Heart left ventricle (tissue), 16 donors: ENCODE data around the gene RPS14. TPM values are rescaled to one million over a fixed set of nuclear protein-coding genes. Genes with fewer than 3 reads are reported as not detected.
A peak's percentile ranks its signal among the peaks of the same experiment; 100 is the strongest.

ENCODE experiments used
- ATAC-seq, 4 donors: fragments of 200-7000 bp; cut with Tn5 transposase; one replicate each; pipeline ENCODE4 v1.9.1; 2020 to 2022; ENCODE audit warnings: moderate library complexity in 4 of 4, mild to moderate bottlenecking in 3 of 4, moderate number of reproducible peaks in 1 of 4
- DNase-seq, 5 donors: peaks; one replicate each; pipeline ENCODE4 v3.0.0-alpha.2; 2020
- H3K27ac ChIP-seq, 12 donors: fragments of 200-600 bp; sonication (generic) in 4 of 12; one replicate each; pipeline versions ENCODE4 v1.5.0 to v1.8.0; 2016 to 2022; ENCODE audit warnings: mild to moderate bottlenecking in 2 of 12
- H3K27me3 ChIP-seq, 9 donors: fragments of 200-600 bp; sonication (generic) in 2 of 9; one replicate each; pipeline versions ENCODE4 v1.5.1 to v1.8.0; 2016 to 2022; ENCODE audit warnings: mild to moderate bottlenecking in 3 of 9
- H3K36me3 ChIP-seq, 9 donors: fragments of 200-600 bp; sonication (generic) in 2 of 9; one replicate each; pipeline versions ENCODE4 v1.5.0 to v1.8.0; 2018 to 2022; ENCODE audit warnings: mild to moderate bottlenecking in 2 of 9
- H3K4me1 ChIP-seq, 12 donors: fragments of 200-600 bp; sonication (generic) in 4 of 12; one replicate each; pipeline versions ENCODE4 v1.5.0 to v1.8.0; 2016 to 2022; ENCODE audit warnings: mild to moderate bottlenecking in 3 of 12
- H3K4me3 ChIP-seq, 12 donors: fragments of 200-600 bp; sonication (generic) in 4 of 12; one replicate each; pipeline versions ENCODE4 v1.5.0 to v1.8.0; 2017 to 2022; ENCODE audit warnings: mild to moderate bottlenecking in 9 of 12, moderate library complexity in 4 of 12
- H3K9me3 ChIP-seq, 12 donors: fragments of 200-600 bp; sonication (generic) in 4 of 12; one replicate each; pipeline versions ENCODE4 v1.5.0 to v1.8.0; 2016 to 2022; ENCODE audit warnings: mild to moderate bottlenecking in 1 of 12
- POLR2A ChIP-seq, 2 donors: fragments of 450-650 bp; IDR thresholded peaks; one replicate each; pipeline ENCODE4 v1.6.1; 2017; ENCODE audit warnings: antibody characterized with exemption in 2 of 2, mild to moderate bottlenecking in 2 of 2, moderate library complexity in 2 of 2
- WGBS, 4 donors: extraction: QIAGEN DNeasy Blood & Tissue Kit in 2 of 4; methylation state at CpG; one replicate each; pipeline versions ENCODE4 v1.1.5 to v1.1.7; 2013 to 2018; 5-methylcytosine and 5-hydroxymethylcytosine counted together
- intact Hi-C, 10 donors: fragments of 100-400 bp; cut with DNase I; formaldehyde crosslinking; loops; one replicate each; pipeline versions ENCODE4 v1.11.1 to v1.14.2; 2022
- polyA plus RNA-seq, 2 donors: library from polyadenylated mRNA; stranded (reverse); fragments of 200-250 nt; gene quantifications; one replicate each; pipeline ENCODE4 v1.2.3, GENCODE V29; 2013
- total RNA-seq, 9 donors: library from RNA; depleted of rRNA in 2 of 9; stranded (reverse); fragments of >200 nt in 2 of 9; fragmentation: NEBNext Ultra II Directional in 3 of 9; extraction: Animal tissue kit (Norgen Biotek cat#: 25700) in 3 of 9; gene quantifications; one replicate each; pipeline versions ENCODE4 v1.1.0 to v1.2.4, GENCODE V29; 2016 to 2023
- TF ChIP-seq, protein P1 (sequence below), 12 donors: fragments of 200-600 bp; sonication (generic) in 4 of 12; IDR thresholded peaks; one replicate each; pipeline versions ENCODE4 v1.5.0 to v1.8.0; 2018 to 2022; ENCODE audit warnings: antibody characterized with exemption in 12 of 12, mild to moderate bottlenecking in 5 of 12
- donor health status: ischemic (EF 13 %, LVEDD 7.1; RV severe dilation, severe dysfunction).
- donor health status: healthy with polysubstance abuse.
- donor health status: DM: no; HTN: yes; CAD: no.
- donor health status: DM: no; HTN: no; CAD: no.
- donor health status: ischemic (EF 25% LVEDD 6.9; RV normal size, moderate dysfunction).
- donor health status: ischemic (EF 25% LVEDD 5.7; RV mildly dilated, moderate dysfunction).
- donor health status: healthy.
- donor health status: DM: yes; HTN: yes; CAD: no.
- donor health status: ischemic (EF 35%, LVEDD 5.7; RV mildly dilated, moderate dysfunction).
- donor health status: nonischemic (EF 11% LVEDD 7.7; RV severe dilation, severe dysfunction).
- donor health status: DM: yes; HTN: yes; CAD: no.
- donor health status: PGD.
- donor health status: ischemic (EF 29% LVEDD 5.4; RV normal size, mild dysfunction).
- donor health status: nonischemic (EF 23%, LVEDD 6.1; RV moderate dilation, normal function).

RPS14 gene
- total and polyA plus RNA-seq, 11 donors: 1,031 to 3,474 (median 1,358) TPM

DNA sequence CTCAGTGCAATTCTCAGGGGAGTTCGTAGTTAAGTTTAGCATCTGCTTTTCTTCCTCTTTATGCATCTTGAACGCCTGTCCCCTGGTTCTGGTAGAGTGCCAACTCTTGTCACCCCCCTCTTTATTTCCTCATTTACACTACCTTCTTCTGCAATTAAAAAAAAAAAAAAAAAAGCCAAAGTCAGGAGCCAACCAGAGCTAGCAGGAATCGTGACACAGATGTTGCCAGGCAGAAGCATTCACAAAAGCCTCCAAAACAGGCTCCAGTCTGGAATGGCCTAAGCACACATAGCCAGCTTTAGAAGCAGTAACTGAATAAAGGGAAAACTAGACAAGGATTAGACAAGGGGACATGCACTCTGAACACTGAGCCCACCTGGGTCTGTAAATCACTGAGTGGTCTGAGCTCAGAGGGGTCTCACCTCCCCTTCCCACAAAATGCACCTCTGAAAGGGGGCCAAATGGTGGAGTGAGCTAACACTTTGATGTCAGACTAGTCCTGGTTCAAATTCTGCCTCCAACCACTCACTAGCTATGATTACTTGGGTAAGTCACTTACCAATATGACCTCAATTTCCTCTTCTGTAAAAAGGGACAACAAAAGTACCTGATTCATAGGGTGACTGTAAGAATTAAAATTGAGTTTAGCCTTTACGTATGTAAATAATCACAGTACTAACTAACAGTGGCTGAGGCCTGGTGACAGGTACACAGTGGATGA is 38.9 kb downstream of the RPS14 start:
- H3K4me3 ChIP-seq: peak overlapping the region in 11 of 12 donors; percentile 4 to 82 (median 61)
- H3K36me3 ChIP-seq: peaks cover 0 to 47% (median 12%) of the 10 kb centered on the region in 9 donors
- peak in 4 of 5 donors; percentile 73 to 79 (median 76) for DNase-seq
- WGBS, 4 donors: 17 to 21% (median 17%) methylated on average over 4 of the region's 4 CpGs
- ATAC-seq: peak; percentile 63 to 79 (median 76)
- intact Hi-C loops: no loop called here
- no peaks in the 10 kb centered on the region for H3K9me3 ChIP-seq
- TF ChIP-seq, protein P1, sequence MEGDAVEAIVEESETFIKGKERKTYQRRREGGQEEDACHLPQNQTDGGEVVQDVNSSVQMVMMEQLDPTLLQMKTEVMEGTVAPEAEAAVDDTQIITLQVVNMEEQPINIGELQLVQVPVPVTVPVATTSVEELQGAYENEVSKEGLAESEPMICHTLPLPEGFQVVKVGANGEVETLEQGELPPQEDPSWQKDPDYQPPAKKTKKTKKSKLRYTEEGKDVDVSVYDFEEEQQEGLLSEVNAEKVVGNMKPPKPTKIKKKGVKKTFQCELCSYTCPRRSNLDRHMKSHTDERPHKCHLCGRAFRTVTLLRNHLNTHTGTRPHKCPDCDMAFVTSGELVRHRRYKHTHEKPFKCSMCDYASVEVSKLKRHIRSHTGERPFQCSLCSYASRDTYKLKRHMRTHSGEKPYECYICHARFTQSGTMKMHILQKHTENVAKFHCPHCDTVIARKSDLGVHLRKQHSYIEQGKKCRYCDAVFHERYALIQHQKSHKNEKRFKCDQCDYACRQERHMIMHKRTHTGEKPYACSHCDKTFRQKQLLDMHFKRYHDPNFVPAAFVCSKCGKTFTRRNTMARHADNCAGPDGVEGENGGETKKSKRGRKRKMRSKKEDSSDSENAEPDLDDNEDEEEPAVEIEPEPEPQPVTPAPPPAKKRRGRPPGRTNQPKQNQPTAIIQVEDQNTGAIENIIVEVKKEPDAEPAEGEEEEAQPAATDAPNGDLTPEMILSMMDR (IDR thresholded peaks at IDR 0.05): no peak
- no peak for TF ChIP-seq POLR2A (IDR thresholded peaks at IDR 0.05)
- peak overlapping the region; percentile 69 to 98 (median 88) for H3K27ac ChIP-seq
- H3K27me3 ChIP-seq: no peaks in the 10 kb centered on the region
- H3K4me1 ChIP-seq: peaks cover 0 to 69% (median 28%) of the 10 kb centered on the region in 12 donors

DNA sequence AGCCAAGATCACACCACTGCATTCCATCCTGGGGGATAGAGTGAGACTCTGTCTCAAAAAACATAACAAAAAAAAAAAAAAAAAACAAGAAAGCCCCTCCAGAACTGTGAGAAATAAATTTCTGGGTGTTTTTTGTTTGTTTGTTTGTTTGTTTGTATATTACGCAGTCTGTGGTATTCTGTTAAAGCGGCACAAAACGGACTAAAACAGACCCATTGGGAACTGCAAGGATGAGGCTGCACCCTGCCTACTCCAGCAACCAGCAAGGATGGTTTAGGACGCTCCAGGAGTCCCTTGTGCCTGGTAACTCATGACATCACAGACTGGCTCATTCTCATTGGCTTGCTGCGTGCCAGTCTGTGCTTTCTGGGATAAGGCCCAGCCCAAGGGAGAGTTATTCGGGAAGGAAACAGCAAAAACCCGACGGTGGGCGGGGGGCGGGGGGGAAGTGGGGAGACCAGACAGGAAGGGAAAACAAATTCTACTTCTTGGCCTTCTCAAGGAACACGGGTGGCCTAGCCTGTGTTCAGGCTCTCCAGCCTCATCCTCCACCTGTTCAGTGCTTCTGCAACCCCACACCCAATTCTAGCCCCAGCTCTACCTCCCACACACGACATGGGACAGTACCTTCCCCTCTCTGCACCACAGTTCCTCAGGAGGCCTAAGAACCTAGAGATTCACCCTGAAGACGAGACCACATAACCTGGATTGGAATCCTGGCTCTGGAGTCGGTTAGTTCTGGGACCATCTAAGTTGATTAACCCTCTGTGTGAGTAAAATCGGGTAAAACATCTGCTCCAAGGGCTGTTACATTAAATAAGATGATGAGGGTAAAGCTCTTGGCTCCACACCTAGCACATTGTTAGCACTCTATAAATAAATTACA is 39.7 kb downstream of the RPS14 start:
- Histone ChIP-seq H3K36me3 (peaks cover 0 to 55% (median 19%) of the 10 kb centered on the region in 9 donors), H3K4me3 (peak overlapping the region in 10 of 12 donors; percentile 27 to 82 (median 62)), H3K27me3 (no peaks in the 10 kb centered on the region), H3K4me1 (peaks cover 0 to 69% (median 29%) of the 10 kb centered on the region in 12 donors), H3K9me3 (no peaks in the 10 kb centered on the region), H3K27ac (peak overlapping the region; percentile 69 to 98 (median 88))
- peak; percentile 84 to 90 (median 89) for ATAC-seq
- intact Hi-C loops: no loop called here
- TF ChIP-seq, protein P1 (IDR thresholded peaks at IDR 0.05): no peak
- TF ChIP-seq POLR2A (IDR thresholded peaks at IDR 0.05): peak in 1 of 2 donors; percentile 24
- WGBS, 4 donors: 7 to 11% (median 9%) methylated on average over 15 of the region's 15 CpGs
- peak; percentile 75 to 89 (median 87) for DNase-seq

GRCh38 chr5:150408231-150408943 is 41.2 kb downstream of the RPS14 start:
- TF ChIP-seq, protein P1 (IDR thresholded peaks at IDR 0.05): no peak
- no peak for TF ChIP-seq POLR2A (IDR thresholded peaks at IDR 0.05)
- DNase-seq (peak in 1 of 5 donors; percentile 11), ATAC-seq (no peak)
- Histone ChIP-seq H3K4me1 (peaks cover 0 to 61% (median 29%) of the 10 kb centered on the region in 12 donors), H3K27ac (peak overlapping the region in 11 of 12 donors; percentile 33 to 98 (median 87)), H3K36me3 (peaks cover 0 to 70% (median 27%) of the 10 kb centered on the region in 9 donors), H3K9me3 (no peaks in the 10 kb centered on the region), H3K4me3 (peak overlapping the region in 6 of 12 donors; percentile 20 to 82 (median 64)), H3K27me3 (no peaks in the 10 kb centered on the region)
- 87 to 93% (median 90%) methylated on average over 5 to 8 of the region's 8 CpGs for WGBS, 4 donors
- intact Hi-C loops: no loop called here
